Central memory CD8-positive, alpha-beta T cell (primary cell): ENCODE measurements around the gene LKAAEAR1.
A peak's percentile ranks its signal among the peaks of the same experiment; 100 is the strongest.

Source experiments
- ATAC-seq: fragments of 150-1000 bp; cut with Tn5 transposase; replicated peaks from 2 replicates; pipeline ENCODE4 v1.10.0; 2022; ENCODE audit warnings: mild to moderate bottlenecking, moderate FRiP score, moderate number of reproducible peaks; ENCODE audit not compliant: poor library complexity, severe bottlenecking; ENCODE audit errors: extremely low read depth
- DNase-seq, 2 donors: peaks; one replicate each; pipeline ENCODE4 v3.0.0; 2021; ENCODE audit warnings: low spot score in 2 of 2
- H3K27ac Mint-ChIP-seq: one replicate; pipeline ENCODE4 v1.8.0; 2022; ENCODE audit warnings: low read depth, mild to moderate bottlenecking, moderate library complexity, mixed read lengths
- H3K27me3 Mint-ChIP-seq: one replicate; pipeline ENCODE4 v1.8.0; 2022; ENCODE audit warnings: mixed read lengths
- H3K36me3 Mint-ChIP-seq: one replicate; pipeline ENCODE4 v1.8.0; 2022; ENCODE audit warnings: mild to moderate bottlenecking, moderate library complexity, mixed read lengths; ENCODE audit not compliant: insufficient read depth
- H3K4me1 Mint-ChIP-seq: one replicate; pipeline ENCODE4 v1.8.0; 2022; ENCODE audit warnings: mixed read lengths
- H3K4me3 Mint-ChIP-seq: one replicate; pipeline ENCODE4 v1.8.0; 2022; ENCODE audit warnings: mild to moderate bottlenecking, moderate library complexity, mixed read lengths
- H3K9me3 Mint-ChIP-seq: one replicate; pipeline ENCODE4 v1.8.0; 2022; ENCODE audit warnings: mixed read lengths

The LKAAEAR1 gene

DNA sequence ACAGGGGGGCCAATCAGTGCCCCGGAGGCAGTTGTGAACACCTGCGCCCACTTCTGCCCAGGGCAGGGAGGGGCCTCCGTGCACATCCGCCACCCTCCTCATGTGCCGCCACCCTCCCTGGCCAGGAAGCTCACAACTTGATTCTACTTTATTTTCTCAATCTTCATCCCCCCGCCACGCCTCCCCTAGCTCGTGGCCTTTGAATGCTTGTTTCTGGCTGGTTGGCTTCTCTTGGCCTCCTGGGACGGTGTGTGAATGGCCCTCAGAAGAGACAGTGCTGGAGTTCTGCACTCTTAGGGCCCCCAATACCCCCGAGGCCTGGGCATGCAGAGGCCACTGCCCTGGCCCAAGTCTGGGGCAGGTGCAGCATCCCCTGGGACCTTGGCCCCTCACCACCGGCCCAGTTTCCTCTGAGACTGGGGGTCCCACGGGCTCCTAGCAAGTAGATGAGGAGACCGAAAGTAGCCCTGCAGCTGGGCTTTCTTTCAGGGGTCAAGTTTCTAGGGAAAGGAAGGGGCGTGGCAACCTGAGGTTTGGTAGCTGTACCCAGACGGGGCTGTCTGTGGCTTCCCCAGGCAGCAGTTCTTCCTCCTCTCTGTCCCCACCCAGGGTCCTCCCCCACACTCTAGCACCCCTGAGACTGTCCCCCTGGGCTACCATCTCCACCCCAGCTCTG lies 6.2 kb downstream of the LKAAEAR1 start:
- peak; percentile 66 for ATAC-seq
- H3K4me1 Mint-ChIP-seq = peaks cover 49% of the 10 kb centered on the region
- H3K9me3 Mint-ChIP-seq = no peaks in the 10 kb centered on the region
- peaks cover 13% of the 10 kb centered on the region for H3K36me3 Mint-ChIP-seq
- no peaks in the 10 kb centered on the region for H3K27me3 Mint-ChIP-seq
- peak overlapping the region; percentile 93 for H3K4me3 Mint-ChIP-seq
- peak overlapping the region; percentile 70 for H3K27ac Mint-ChIP-seq
- peak; percentile 49 to 59 for DNase-seq

DNA sequence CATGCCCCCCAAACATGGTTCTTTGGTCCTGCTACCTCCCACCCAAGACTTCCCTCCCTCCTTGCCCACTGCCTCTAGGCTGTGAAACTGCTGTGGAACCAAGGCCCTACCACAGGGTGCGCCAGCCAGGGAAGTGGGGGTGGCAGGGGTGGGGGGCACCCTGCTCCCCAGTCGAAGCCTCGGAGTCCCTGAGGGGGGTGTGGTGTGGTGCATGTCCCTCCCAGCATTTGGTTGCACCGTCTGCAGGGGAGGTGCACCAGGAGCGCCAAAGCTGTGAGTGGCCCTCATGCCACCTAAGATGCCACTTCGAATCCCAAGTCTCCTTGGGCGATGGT lies 6.7 kb downstream of the LKAAEAR1 start:
- peak; percentile 4 for ATAC-seq

DNA sequence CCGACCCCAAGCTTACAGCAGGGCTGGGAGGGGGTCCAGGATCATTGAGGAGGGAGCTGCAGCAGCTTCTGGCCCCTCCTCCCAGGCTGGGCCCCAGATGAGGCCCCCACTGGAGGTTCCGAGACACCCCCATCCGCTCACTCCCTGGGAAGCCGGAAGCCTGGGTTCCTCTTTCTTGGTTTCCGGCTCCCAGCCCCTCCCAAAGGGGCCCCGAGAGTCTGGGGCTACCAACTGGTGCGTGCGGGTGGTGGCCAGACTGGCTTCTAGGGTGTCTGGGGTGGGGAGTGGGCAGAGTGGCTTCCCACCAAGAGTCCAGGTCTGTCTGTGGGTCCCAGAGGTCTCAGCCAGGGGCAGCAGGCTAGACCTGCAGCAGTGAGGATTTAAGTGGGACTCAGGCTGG lies 7.1 kb downstream of the LKAAEAR1 start:
- no peaks in the 10 kb centered on the region for H3K27me3 Mint-ChIP-seq
- H3K4me1 Mint-ChIP-seq = peaks cover 40% of the 10 kb centered on the region
- peak overlapping the region; percentile 41 for H3K27ac Mint-ChIP-seq
- peak overlapping the region; percentile 93 for H3K4me3 Mint-ChIP-seq
- ATAC-seq (no peak), DNase-seq (no peak)
- H3K9me3 Mint-ChIP-seq = no peaks in the 10 kb centered on the region
- H3K36me3 Mint-ChIP-seq = peaks cover 13% of the 10 kb centered on the region

More for the DNA sequence above, 6.7 kb downstream of the LKAAEAR1 start:
- Mint-ChIP-seq H3K36me3 (peaks cover 13% of the 10 kb centered on the region), H3K9me3 (no peaks in the 10 kb centered on the region), H3K4me1 (peaks cover 44% of the 10 kb centered on the region), H3K27me3 (no peaks in the 10 kb centered on the region), H3K27ac (peak overlapping the region; percentile 70), H3K4me3 (peak overlapping the region; percentile 93)
- no peak for DNase-seq

DNA sequence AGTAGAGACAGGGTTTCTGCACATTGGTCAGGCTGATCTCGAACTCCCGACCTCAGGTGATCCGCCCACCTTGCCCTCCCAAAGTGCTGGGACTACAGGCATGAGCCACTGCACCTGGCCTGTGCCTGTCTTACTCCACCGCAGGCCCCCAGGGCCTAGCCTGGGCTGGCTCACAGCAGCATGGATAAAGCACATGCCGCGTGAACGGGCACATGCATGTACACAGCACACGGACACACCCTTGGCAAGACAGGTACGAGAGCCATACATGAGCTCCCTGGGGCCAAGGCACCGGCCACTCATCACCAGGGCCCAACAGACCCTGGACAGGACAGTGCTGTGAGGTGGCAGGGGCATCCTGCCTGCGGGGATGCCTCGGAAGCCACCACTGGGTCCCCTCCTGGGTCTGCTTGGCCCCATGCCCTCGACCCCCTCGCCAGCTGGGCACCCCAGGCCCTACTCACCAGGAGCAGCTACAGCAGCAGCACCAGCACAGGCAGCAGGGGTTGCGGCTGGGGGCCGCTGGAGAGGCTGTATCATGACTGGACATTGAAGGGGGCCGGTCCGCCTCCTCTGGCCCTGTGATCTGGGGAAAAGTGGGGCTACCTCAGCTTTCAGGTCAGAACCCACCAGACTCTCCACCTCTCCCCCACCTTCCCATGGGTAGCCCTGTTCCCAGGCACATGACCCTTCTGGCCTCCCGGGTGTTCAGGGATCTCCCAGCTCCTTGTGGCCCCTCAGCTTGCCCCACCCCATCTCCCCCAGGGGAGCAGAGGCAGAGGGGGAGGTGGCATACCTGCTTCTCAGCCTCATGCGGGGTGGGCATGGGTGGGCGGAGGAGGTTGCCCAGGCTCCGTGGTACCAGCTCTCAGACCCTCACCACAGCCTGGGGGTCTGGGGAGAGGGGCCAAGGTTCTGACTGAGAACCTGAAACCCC lies 7.9 kb downstream of the LKAAEAR1 start:
- DNase-seq (no peak), ATAC-seq (no peak)
- peaks cover 33% of the 10 kb centered on the region for H3K4me1 Mint-ChIP-seq
- H3K4me3 Mint-ChIP-seq = peak overlapping the region; percentile 93
- no peaks in the 10 kb centered on the region for H3K27me3 Mint-ChIP-seq
- no peaks in the 10 kb centered on the region for H3K9me3 Mint-ChIP-seq
- peak overlapping the region; percentile 71 for H3K27ac Mint-ChIP-seq
- peaks cover 13% of the 10 kb centered on the region for H3K36me3 Mint-ChIP-seq

DNA sequence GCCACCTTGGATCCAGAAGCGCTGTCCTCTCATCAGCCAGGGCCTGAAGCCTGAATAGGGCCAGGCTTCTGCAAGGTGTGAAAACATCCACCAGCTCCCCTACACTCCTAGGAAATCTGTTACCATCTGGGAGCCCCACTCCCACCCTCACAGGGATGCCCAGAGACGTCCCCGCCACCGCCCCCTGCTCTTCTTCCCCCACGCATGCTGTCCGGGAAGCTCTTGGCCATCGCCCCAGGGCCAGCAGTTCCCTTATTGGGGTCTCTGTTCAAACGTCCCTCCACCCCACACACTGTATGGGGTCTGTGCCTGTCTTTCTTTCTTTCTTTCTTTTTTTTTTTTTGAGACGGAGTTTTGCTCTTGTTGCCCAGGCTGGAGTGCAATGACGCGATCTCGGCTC lies 8.6 kb downstream of the LKAAEAR1 start:
- Mint-ChIP-seq H3K27me3 (no peaks in the 10 kb centered on the region), H3K27ac (peak overlapping the region; percentile 71), H3K4me3 (peak overlapping the region; percentile 93), H3K9me3 (no peaks in the 10 kb centered on the region), H3K4me1 (peaks cover 29% of the 10 kb centered on the region), H3K36me3 (peaks cover 13% of the 10 kb centered on the region)
- DNase-seq (no peak), ATAC-seq (no peak)

DNA sequence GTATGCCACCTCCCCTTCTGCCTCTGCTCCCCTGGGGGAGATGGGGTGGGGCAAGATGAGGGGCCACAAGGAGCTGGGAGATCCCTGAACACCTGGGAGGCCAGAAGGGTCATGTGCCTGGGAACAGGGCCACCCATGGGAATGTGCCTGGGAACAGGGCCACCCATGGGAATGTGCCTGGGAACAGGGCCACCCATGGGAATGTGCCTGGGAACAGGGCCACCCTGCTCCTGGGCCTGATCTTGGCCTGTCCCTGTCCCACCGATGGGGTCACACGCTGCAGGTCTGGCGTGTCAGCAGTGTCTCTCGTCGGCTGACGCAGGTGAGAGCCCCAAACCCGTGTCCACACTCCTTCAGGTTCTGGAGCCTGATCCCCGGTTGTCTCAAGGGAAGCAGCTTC lies 9.2 kb downstream of the LKAAEAR1 start:
- peaks cover 12% of the 10 kb centered on the region for H3K36me3 Mint-ChIP-seq
- peak overlapping the region; percentile 71 for H3K27ac Mint-ChIP-seq
- H3K4me3 Mint-ChIP-seq = no peak overlapping the region
- no peaks in the 10 kb centered on the region for H3K9me3 Mint-ChIP-seq
- peaks cover 24% of the 10 kb centered on the region for H3K4me1 Mint-ChIP-seq
- no peak for DNase-seq
- no peaks in the 10 kb centered on the region for H3K27me3 Mint-ChIP-seq
- no peak for ATAC-seq

DNA sequence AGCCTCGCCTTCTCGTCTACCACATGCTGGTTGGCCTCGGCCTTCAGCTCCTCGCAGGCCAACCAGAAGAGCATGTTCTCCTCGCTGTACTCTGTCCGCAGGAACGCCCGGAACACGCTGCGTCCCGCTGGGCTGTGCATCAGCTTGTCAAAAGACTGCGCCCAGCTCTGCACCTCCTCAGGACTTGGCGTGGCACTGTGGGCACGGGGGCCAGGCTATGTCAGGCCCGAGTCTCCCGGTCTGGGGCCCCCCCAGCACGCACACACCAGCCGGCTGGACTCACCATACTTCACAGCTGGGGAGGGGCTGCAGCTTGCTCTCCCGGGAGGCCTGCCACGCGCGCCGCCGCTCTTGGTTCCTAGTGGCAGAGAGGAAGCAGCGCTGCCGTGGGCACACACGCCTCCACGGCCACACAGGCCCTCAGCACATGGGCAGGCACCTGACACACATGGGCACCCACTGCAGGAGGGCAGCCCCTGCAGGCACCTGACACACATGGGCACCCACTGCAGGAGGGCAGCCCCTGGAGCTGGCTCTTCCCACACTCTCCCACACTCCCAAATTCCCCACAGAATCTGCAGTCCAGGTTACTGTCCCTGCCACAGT lies 9.9 kb downstream of the LKAAEAR1 start:
- DNase-seq = no peak
- no peak overlapping the region for H3K27ac Mint-ChIP-seq
- H3K9me3 Mint-ChIP-seq = no peaks in the 10 kb centered on the region
- H3K4me3 Mint-ChIP-seq = no peak overlapping the region
- H3K36me3 Mint-ChIP-seq = peaks cover 11% of the 10 kb centered on the region
- no peak for ATAC-seq
- no peaks in the 10 kb centered on the region for H3K27me3 Mint-ChIP-seq
- peaks cover 24% of the 10 kb centered on the region for H3K4me1 Mint-ChIP-seq

DNA sequence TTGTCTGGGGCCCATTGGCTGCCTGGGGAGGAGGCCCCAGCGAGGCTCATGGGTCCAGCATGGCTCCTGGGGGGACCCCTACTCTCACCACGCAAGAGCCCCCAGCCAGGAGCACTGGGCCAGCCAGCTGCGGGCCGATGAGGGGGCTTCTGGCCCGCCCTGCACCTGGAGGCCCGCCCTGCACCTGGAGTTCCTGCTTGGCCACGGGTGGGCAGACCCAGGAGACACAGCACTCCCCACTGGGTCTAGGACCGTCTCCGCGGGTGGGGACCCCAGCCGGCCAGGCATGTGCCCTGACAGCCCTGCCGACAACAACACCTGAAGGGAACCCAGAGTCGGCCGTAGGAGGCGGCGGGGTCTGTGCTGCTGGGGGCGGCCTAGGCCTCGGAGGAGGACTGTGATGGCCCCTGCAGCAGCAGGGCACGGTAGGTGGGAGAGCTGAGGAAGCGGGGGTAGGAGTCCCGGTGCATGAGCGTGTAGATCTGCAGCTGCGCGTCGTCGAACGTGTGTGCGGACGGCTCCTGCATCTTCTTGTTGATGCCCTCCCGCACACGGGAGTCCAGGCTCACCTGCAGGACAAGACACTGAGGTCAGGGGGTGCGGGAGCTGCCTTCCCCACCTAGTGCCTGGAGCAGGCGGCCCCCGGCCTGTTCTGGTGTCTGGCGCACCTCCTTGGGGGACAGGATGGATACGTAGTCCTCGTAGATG lies 10.6 kb downstream of the LKAAEAR1 start:
- Mint-ChIP-seq H3K27me3 (no peaks in the 10 kb centered on the region), H3K36me3 (peaks cover 15% of the 10 kb centered on the region), H3K4me3 (no peak overlapping the region), H3K4me1 (peaks cover 19% of the 10 kb centered on the region), H3K9me3 (no peaks in the 10 kb centered on the region), H3K27ac (no peak overlapping the region)
- DNase-seq (no peak), ATAC-seq (no peak)

DNA sequence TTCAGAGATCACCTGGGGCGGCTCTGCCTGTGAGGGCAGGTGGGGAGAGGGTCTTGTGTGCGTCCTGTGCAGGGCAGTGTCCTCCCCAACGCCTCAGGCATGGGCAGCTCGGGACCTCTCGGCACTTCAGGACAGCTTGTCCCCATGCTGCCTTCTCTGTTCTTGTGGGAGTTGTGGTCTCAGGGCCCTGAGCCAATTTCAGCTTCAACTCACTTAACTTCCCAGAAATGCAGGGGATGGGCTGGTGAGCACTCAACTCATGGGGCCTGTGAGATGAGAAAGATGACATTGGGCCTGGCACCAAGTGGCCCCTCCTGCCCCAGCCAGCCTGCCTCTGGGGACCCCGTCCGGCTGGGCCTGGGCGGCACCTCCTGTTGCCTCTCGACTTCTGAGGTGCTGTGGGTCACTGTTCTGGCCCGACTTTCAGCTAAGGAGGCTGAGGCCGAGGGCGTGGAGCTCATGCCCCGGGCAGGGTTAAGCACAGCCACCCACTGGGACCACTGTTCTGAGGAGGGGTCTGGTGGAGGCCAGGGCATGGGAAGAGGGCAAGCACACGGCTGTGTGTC lies 11.6 kb downstream of the LKAAEAR1 start:
- DNase-seq = no peak
- ATAC-seq = no peak
- Mint-ChIP-seq H3K4me3 (no peak overlapping the region), H3K9me3 (no peaks in the 10 kb centered on the region), H3K27me3 (no peaks in the 10 kb centered on the region), H3K4me1 (peaks cover 14% of the 10 kb centered on the region), H3K27ac (peak overlapping the region; percentile 25), H3K36me3 (peaks cover 15% of the 10 kb centered on the region)

DNA sequence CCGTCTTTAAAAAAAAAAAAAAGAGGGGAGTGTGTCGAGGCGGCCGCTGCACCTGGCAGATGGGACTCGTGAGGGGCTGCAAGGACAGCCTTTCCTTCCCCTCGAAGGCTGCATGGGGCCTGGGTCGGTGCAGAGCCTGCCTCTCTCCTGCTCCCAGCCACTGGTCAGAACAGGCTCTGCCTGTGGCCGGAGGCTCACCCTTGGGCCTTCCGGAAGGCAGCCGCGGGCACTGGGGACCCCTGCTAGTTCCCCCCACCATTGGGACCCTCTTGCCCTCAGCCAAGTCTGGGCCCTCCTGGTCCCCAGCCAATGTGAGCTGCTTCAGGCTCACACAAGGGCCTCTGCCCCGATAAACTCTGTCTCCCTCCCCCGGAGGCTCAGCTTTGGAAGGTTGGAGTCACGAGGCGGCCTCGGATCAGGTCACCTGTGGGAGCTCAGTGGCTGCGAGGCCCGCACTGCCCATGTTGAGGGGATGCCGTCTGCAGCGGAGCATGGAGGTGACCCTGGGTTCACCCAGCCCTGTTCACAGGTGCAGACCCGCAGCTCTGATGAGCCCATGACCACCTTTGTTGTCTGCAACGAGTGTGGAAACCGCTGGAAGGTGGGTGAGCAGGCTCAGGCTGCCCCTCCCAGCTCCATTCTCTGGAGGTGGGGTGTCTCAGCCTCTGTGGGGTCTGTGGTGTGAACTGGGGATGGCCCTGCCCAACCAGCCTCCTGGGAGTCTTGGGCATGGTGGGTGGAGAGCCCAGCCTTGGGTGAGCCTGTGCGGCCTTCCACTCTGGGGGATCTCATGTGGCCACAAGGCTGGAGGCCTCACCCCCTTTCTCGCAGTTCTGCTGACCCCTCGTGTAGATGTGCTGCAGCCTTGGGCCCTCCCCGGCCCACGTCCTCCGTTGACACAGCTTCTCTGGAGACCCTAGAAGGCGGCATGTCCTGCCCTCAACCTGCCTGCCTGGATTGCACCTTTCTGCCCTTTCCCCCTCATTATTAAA lies 12.6 kb downstream of the LKAAEAR1 start:
- Mint-ChIP-seq H3K9me3 (no peaks in the 10 kb centered on the region), H3K27ac (peak overlapping the region; percentile 25), H3K27me3 (no peaks in the 10 kb centered on the region), H3K4me1 (peaks cover 14% of the 10 kb centered on the region), H3K36me3 (peaks cover 12% of the 10 kb centered on the region), H3K4me3 (no peak overlapping the region)
- no peak for ATAC-seq
- no peak for DNase-seq

DNA sequence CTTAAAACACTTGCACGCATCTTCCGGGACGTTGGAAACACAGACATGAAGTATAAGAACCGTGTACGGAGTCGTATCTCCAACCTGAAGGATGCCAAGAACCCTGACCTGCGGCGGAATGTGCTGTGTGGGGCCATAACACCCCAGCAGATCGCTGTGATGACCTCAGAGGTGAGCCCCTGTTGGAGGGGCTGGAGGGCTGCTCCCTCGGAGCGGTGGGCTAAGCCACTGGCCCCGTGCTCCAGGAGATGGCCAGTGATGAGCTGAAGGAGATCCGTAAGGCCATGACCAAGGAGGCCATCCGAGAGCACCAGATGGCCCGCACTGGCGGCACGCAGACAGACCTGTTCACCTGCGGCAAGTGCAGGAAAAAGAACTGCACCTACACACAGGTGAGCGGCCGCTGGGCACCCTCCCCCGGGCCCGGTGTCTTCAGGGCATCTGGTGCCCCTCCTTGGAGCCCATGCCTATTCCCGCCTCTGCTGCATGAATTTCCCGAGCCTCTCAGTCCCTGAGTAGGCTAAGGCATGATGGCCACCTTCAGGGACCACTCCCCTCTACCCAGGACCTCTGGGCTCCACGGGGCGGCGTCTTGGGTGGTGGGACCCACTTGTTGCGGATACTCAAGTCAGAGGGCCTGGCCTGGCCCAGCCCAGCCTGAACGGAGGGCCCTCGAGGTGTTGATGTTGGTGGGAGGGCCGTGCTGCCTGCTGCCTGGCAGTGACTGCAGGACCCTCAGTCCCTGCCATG lies 13.8 kb downstream of the LKAAEAR1 start:
- no peaks in the 10 kb centered on the region for H3K27me3 Mint-ChIP-seq
- H3K9me3 Mint-ChIP-seq = no peaks in the 10 kb centered on the region
- H3K4me1 Mint-ChIP-seq = peaks cover 19% of the 10 kb centered on the region
- DNase-seq = no peak
- H3K27ac Mint-ChIP-seq = no peak overlapping the region
- H3K36me3 Mint-ChIP-seq = peaks cover 14% of the 10 kb centered on the region
- ATAC-seq = no peak
- H3K4me3 Mint-ChIP-seq = no peak overlapping the region
